Fibroblast of mammary gland (primary cell): Measurements from ENCODE around the gene UBE3B.

Experiments
- DNase-seq: peaks from one replicate; pipeline ENCODE4 v3.0.0-alpha.2; 2010; ENCODE audit warnings: low read depth
- H3K4me3 ChIP-seq: 2 replicates; pipeline ENCODE4 v1.5.1; 2011; ENCODE audit warnings: low read depth, mild to moderate bottlenecking, low read length, moderate library complexity; ENCODE audit not compliant: control insufficient read depth
- CTCF ChIP-seq: conservative IDR thresholded peaks from 2 replicates; pipeline ENCODE4 v1.5.1; 2011; ENCODE audit warnings: low read depth, low read length, inconsistent platforms; ENCODE audit not compliant: control insufficient read depth, insufficient read depth

Gene UBE3B

GRCh38 chr12:109523504-109523903 lies 46.1 kb downstream of the UBE3B start:
- no peak for DNase-seq

GRCh38 chr12:109524466-109525278 lies 47.2 kb downstream of the UBE3B start:
- no peak for DNase-seq
- no peak for TF ChIP-seq CTCF

More at GRCh38 chr12:109523504-109523903, 46.1 kb downstream of the UBE3B start:
- no peak for TF ChIP-seq CTCF
- H3K4me3 ChIP-seq = no peak overlapping the region

GRCh38 chr12:109525279-109525585 lies 47.8 kb downstream of the UBE3B start:
- no peak for TF ChIP-seq CTCF
- DNase-seq = no peak
- H3K4me3 ChIP-seq = no peak overlapping the region

More at GRCh38 chr12:109524466-109525278, 47.2 kb downstream of the UBE3B start:
- no peak overlapping the region for H3K4me3 ChIP-seq

- no peak for TF ChIP-seq CTCF
- H3K4me3 ChIP-seq = no peak overlapping the region
- no peak for DNase-seq
Measured at GRCh38 chr12:109527489-109528123, 50.2 kb downstream of the UBE3B start.

GRCh38 chr12:109529691-109530640 lies 52.5 kb downstream of the UBE3B start:
- no peak overlapping the region for H3K4me3 ChIP-seq
- DNase-seq = no peak
- no peak for TF ChIP-seq CTCF

- no peak for DNase-seq
- no peak for TF ChIP-seq CTCF
- H3K4me3 ChIP-seq = no peak overlapping the region
Measured at GRCh38 chr12:109531411-109531810, 54.0 kb downstream of the UBE3B start.
